Peyer's patch (tissue), 4 donors: ENCODE results near the gene RNF20.

Source experiments
- CTCF ChIP-seq, 6 experiments: fragments of 450-650 bp in 4 of 6; fragments of 200-600 bp in 2 of 6; sonication (generic) in 1 of 6; IDR thresholded peaks; one replicate each; pipeline ENCODE4 v1.5.1; 2017 to 2019; ENCODE audit warnings: antibody characterized with exemption in 6 of 6, mild to moderate bottlenecking in 3 of 6, moderate library complexity in 1 of 6
- POLR2A ChIP-seq, 2 donors: fragments of 450-650 bp; IDR thresholded peaks; one replicate each; pipeline ENCODE4 v1.5.1; 2017; ENCODE audit warnings: antibody characterized with exemption in 2 of 2, mild to moderate bottlenecking in 2 of 2, moderate library complexity in 2 of 2

DNA sequence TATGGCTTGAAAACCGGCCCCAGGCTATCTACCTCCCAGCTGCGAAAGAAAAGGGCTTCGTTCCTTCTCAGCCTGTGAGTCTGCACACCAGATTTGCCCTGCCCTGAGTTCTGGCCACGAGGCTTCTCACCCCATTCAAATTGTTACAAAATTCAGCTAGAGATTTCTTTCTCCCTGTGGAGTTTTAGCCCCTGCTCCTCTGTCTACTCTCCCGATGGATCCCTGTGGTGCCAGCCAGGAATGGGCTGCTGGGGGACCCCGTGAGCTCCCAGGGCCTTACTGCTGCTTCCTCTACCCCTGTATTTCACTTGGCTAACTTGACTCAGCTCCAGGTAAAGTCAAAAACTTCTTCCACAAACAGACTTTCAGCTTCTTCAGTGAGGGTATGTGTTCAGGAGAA, 9.3 kb upstream of the RNF20 start:
- TF ChIP-seq CTCF (IDR thresholded peaks at IDR 0.05) (no peak), POLR2A (IDR thresholded peaks at IDR 0.05) (no peak)
